NCI-H1105 (cell line): ENCODE results near the gene APOE.

Experiments
- DNase-seq: peaks from one replicate; lab custom pipeline; 2025; lab: John Stamatoyannopoulos, UW

Gene APOE

GRCh38 chr19:44954278-44954648 is 48.7 kb downstream of the APOE start:
- no peak for DNase-seq

- DNase-seq: peak; percentile 96
Measured at GRCh38 chr19:44954649-44955504, 49.3 kb downstream of the APOE start, which contains the start of gene CLPTM1. Gene CLPTM1 (plus strand): TSS chr19:44955380. CDS start chr19:44955396, 16 bp downstream.

GRCh38 chr19:44955505-44956439 is 50.2 kb downstream of the APOE start:
- DNase-seq: no peak

GRCh38 chr19:44957526-44957925 is 51.9 kb downstream of the APOE start:
- DNase-seq: no peak

GRCh38 chr19:44958090-44958489 is 52.5 kb downstream of the APOE start:
- no peak for DNase-seq
